WTC11 (cell line): ENCODE data around the gene NAA40. TPM values are rescaled to one million over a fixed set of nuclear protein-coding genes. Genes with fewer than 3 reads are reported as not detected.

ENCODE experiments used
- ATAC-seq: fragments of 200-7000 bp; cut with Tn5 transposase; 2 replicates; pipeline ENCODE4 v1.10.0; 2021; ENCODE audit warnings: mild to moderate bottlenecking, moderate library complexity
- CTCF ChIA-PET: fragments of 300-600 bp; sonication (Branson Sonifier 250); formaldehyde crosslinking; loops from one replicate; lab custom pipeline; 2021; ENCODE audit warnings: antibody characterized with exemption; lab: Charles Lee
- POLR2A ChIA-PET: fragments of 350-600 bp; sonication (Branson Sonifier 250); formaldehyde crosslinking; loops from one replicate; lab custom pipeline; 2021; ENCODE audit warnings: antibody characterized with exemption; lab: Charles Lee
- DNase-seq: peaks from one replicate; pipeline ENCODE4 v3.0.0; 2021; ENCODE audit warnings: low spot score
- H3K27ac Mint-ChIP-seq: 2 replicates; pipeline ENCODE4 v1.8.0; 2021; ENCODE audit warnings: mixed read lengths
- H3K27me3 Mint-ChIP-seq: 2 replicates; pipeline ENCODE4 v1.8.0; 2021; ENCODE audit warnings: low read depth, mild to moderate bottlenecking, moderate library complexity, mixed read lengths
- H3K36me3 Mint-ChIP-seq: 2 replicates; pipeline ENCODE4 v1.8.0; 2021; ENCODE audit warnings: mixed read lengths
- H3K4me1 Mint-ChIP-seq: 2 replicates; pipeline ENCODE4 v1.8.0; 2022; ENCODE audit warnings: mixed read lengths
- H3K4me3 Mint-ChIP-seq: 2 replicates; pipeline ENCODE4 v1.8.0; 2021; ENCODE audit warnings: mild to moderate bottlenecking, moderate library complexity, mixed read lengths
- H3K9me3 Mint-ChIP-seq: 2 replicates; pipeline ENCODE4 v1.8.0; 2021; ENCODE audit warnings: mixed read lengths
- ATF2 ChIP-seq: sonication (generic); formaldehyde crosslinking; IDR thresholded peaks from 2 replicates; pipeline ENCODE4 v1.8.1; 2022; ENCODE audit warnings: low read depth, missing genetic modification reagents, borderline replicate concordance
- CBFB ChIP-seq: sonication (generic); formaldehyde crosslinking; IDR thresholded peaks from 2 replicates; pipeline ENCODE4 v1.8.1; 2022; ENCODE audit warnings: mild to moderate bottlenecking, low read depth, missing genetic modification reagents
- CDX4 ChIP-seq: fragments of 250-450 bp; sonication (Bioruptor Pico); IDR thresholded peaks from 2 replicates; pipeline ENCODE4 v1.9.0; 2021; ENCODE audit warnings: moderate library complexity, mild to moderate bottlenecking, inconsistent platforms, borderline replicate concordance
- CTCF ChIP-seq: fragments of 200-600 bp; IDR thresholded peaks from 2 replicates; pipeline ENCODE4 v1.8.0; 2022; ENCODE audit warnings: antibody characterized with exemption
- GABPB1 ChIP-seq: sonication (generic); formaldehyde crosslinking; IDR thresholded peaks from 2 replicates; pipeline ENCODE4 v1.8.1; 2023; ENCODE audit warnings: mild to moderate bottlenecking, missing genetic modification reagents
- MXD4 ChIP-seq: fragments of 250-450 bp; sonication (Bioruptor Pico); IDR thresholded peaks from 2 replicates; pipeline ENCODE4 v1.8.0; 2021; ENCODE audit warnings: mild to moderate bottlenecking, moderate library complexity, borderline replicate concordance
- MYBL2 ChIP-seq: sonication (generic); formaldehyde crosslinking; IDR thresholded peaks from 2 replicates; pipeline ENCODE4 v1.8.1; 2023; ENCODE audit warnings: mild to moderate bottlenecking, moderate library complexity, missing genetic modification reagents
- NR3C1 ChIP-seq: sonication (generic); formaldehyde crosslinking; conservative IDR thresholded peaks from 2 replicates; pipeline ENCODE4 v1.8.1; 2023; ENCODE audit warnings: low read depth, mild to moderate bottlenecking, missing genetic modification reagents
- SP1 ChIP-seq: sonication (generic); formaldehyde crosslinking; conservative IDR thresholded peaks from 2 replicates; pipeline ENCODE4 v1.8.1; 2022; ENCODE audit warnings: missing genetic modification reagents
- STAT6 ChIP-seq: sonication (generic); formaldehyde crosslinking; conservative IDR thresholded peaks from 2 replicates; pipeline ENCODE4 v1.8.1; 2023; ENCODE audit warnings: mild to moderate bottlenecking, low read depth, missing genetic modification reagents, moderate library complexity
- ZNF121 ChIP-seq: sonication (generic); formaldehyde crosslinking; IDR thresholded peaks from 2 replicates; pipeline ENCODE4 v1.8.0; 2023; ENCODE audit warnings: missing genetic modification reagents
- ZNF263 ChIP-seq: sonication (generic); formaldehyde crosslinking; IDR thresholded peaks from 2 replicates; pipeline ENCODE4 v1.8.1; 2022; ENCODE audit warnings: low read depth, mild to moderate bottlenecking, moderate library complexity, missing genetic modification reagents
- ZNF416 ChIP-seq: fragments of 250-450 bp; sonication (Bioruptor Pico); IDR thresholded peaks from 2 replicates; pipeline ENCODE4 v1.9.0; 2021; ENCODE audit warnings: mild to moderate bottlenecking, inconsistent platforms
- ZNF512 ChIP-seq: sonication (generic); formaldehyde crosslinking; IDR thresholded peaks from 2 replicates; pipeline ENCODE4 v1.8.1; 2022; ENCODE audit warnings: missing genetic modification reagents, borderline replicate concordance
- ZSCAN18 ChIP-seq: fragments of 250-450 bp; sonication (Bioruptor Pico); IDR thresholded peaks from 2 replicates; pipeline ENCODE4 v2.1.2; 2022; ENCODE audit warnings: mild to moderate bottlenecking, moderate library complexity
- total RNA-seq: library from RNA; stranded (reverse); gene quantifications from 3 replicates; pipeline ENCODE4 v1.2.3, GENCODE V29; 2021

NAA40 gene
- total RNA-seq, 1 experiment from 2014 or later, result 31.8 TPM

GRCh38 chr11:63941901-63942300, 3.1 kb downstream of the NAA40 start:
- Mint-ChIP-seq H3K9me3 (no peaks in the 10 kb centered on the region), H3K36me3 (peaks cover 4% of the 10 kb centered on the region), H3K4me1 (peaks cover 19% of the 10 kb centered on the region), H3K27me3 (no peaks in the 10 kb centered on the region; the same call in 1 of the 2 replicates), H3K27ac (no peak overlapping the region), H3K4me3 (no peak overlapping the region)
- no peak for DNase-seq
- TF ChIP-seq ZNF512 (no peak), ZNF121 (CRISPR knock-in tag) (no peak), MXD4 (CRISPR knock-in tag) (no peak), MYBL2 (CRISPR knock-in tag) (no peak), ZNF263 (CRISPR knock-in tag) (no peak)
- POLR2A ChIA-PET, result no interaction called here
- CTCF ChIA-PET, result interaction anchor here (1.7 kb wide), 1 partner anchor 8 kb away, joined by 5 read pairs; no protein-coding TSS in a partner anchor
- no peak for ATAC-seq

GRCh38 chr11:63942803-63943202, 4.0 kb downstream of the NAA40 start:
- Mint-ChIP-seq H3K4me1 (peaks cover 15% of the 10 kb centered on the region), H3K36me3 (peaks cover 12% of the 10 kb centered on the region), H3K4me3 (no peak overlapping the region), H3K27ac (no peak overlapping the region), H3K9me3 (no peaks in the 10 kb centered on the region), H3K27me3 (no peaks in the 10 kb centered on the region; the same call in 1 of the 2 replicates)
- TF ChIP-seq ZSCAN18 (no peak), CBFB (CRISPR knock-in tag) (no peak), NR3C1 (CRISPR knock-in tag) (no peak), CTCF (no peak), STAT6 (CRISPR knock-in tag) (no peak), CDX4 (CRISPR knock-in tag) (no peak), ZNF416 (CRISPR knock-in tag) (no peak), SP1 (CRISPR knock-in tag) (no peak), GABPB1 (CRISPR knock-in tag) (no peak), ATF2 (CRISPR knock-in tag) (no peak)
- ATAC-seq (no peak), DNase-seq (no peak)
- ChIA-PET POLR2A (no interaction called here), CTCF (interaction anchor here (0.6 to 1.7 kb wide), 2 partner anchors 8 to 55 kb away, joined by 3 to 5 read pairs; no protein-coding TSS in a partner anchor)
